ENCODE data around the gene RNASE1.
A peak's percentile ranks its signal among the peaks of the same experiment; 100 is the strongest.

The RNASE1 gene

GRCh38 chr14:20809917-20810316 lies 7.3 kb upstream of the RNASE1 start:
- Histone ChIP-seq H3K4me3 (no peak overlapping the region), H3K27me3 (no peaks in the 10 kb centered on the region), H3K9me3 (no peaks in the 10 kb centered on the region), H3K4me1 (no peaks in the 10 kb centered on the region), H3K36me3 (no peaks in the 10 kb centered on the region), H3K27ac (no peak overlapping the region)
- no peak for DNase-seq
- intact Hi-C loops (cut with DNase I; ENCODE audit: low total_unique reads): no loop called here
- no peak for TF ChIP-seq CTCF (IDR thresholded peaks at IDR 0.05)

GRCh38 chr14:20808162-20808483 lies 5.5 kb upstream of the RNASE1 start:
- no peak for DNase-seq
- intact Hi-C loops (cut with DNase I; ENCODE audit: low total_unique reads): no loop called here
- H3K9me3 ChIP-seq: no peaks in the 10 kb centered on the region
- no peaks in the 10 kb centered on the region for H3K4me1 ChIP-seq
- H3K36me3 ChIP-seq: no peaks in the 10 kb centered on the region
- no peaks in the 10 kb centered on the region for H3K27me3 ChIP-seq
- H3K27ac ChIP-seq: no peak overlapping the region
- TF ChIP-seq CTCF (IDR thresholded peaks at IDR 0.05): no peak
- H3K4me3 ChIP-seq: no peak overlapping the region

GRCh38 chr14:20807304-20808161 lies 4.9 kb upstream of the RNASE1 start:
- H3K27me3 ChIP-seq: no peaks in the 10 kb centered on the region
- no peak overlapping the region for H3K4me3 ChIP-seq
- H3K4me1 ChIP-seq: no peaks in the 10 kb centered on the region
- TF ChIP-seq CTCF (IDR thresholded peaks at IDR 0.05): no peak
- H3K9me3 ChIP-seq: no peaks in the 10 kb centered on the region
- no peaks in the 10 kb centered on the region for H3K36me3 ChIP-seq
- intact Hi-C loops (cut with DNase I; ENCODE audit: low total_unique reads): no loop called here
- H3K27ac ChIP-seq: no peak overlapping the region
- no peak for DNase-seq

GRCh38 chr14:20805485-20805884 lies 2.8 kb upstream of the RNASE1 start:
- no peaks in the 10 kb centered on the region for H3K4me1 ChIP-seq
- TF ChIP-seq CTCF (IDR thresholded peaks at IDR 0.05): no peak
- intact Hi-C loops (cut with DNase I; ENCODE audit: low total_unique reads): no loop called here
- peaks cover 0 to 3% of the 10 kb centered on the region in 2 donors for H3K27me3 ChIP-seq
- DNase-seq: no peak
- no peak overlapping the region for H3K27ac ChIP-seq
- no peak overlapping the region for H3K4me3 ChIP-seq
- H3K9me3 ChIP-seq: no peaks in the 10 kb centered on the region
- no peaks in the 10 kb centered on the region for H3K36me3 ChIP-seq

- intact Hi-C loops (cut with DNase I; ENCODE audit: low total_unique reads): no loop called here
- H3K4me3 ChIP-seq: peak overlapping the region in 1 of 2 donors; percentile 45
These were observed 579 bp upstream of the RNASE1 start for GRCh38 chr14:20803223-20803622.

More at GRCh38 chr14:20803223-20803622, 579 bp upstream of the RNASE1 start:
- no peak overlapping the region for H3K27ac ChIP-seq
- peaks cover 0 to 8% of the 10 kb centered on the region in 2 donors for H3K27me3 ChIP-seq
- H3K9me3 ChIP-seq: no peaks in the 10 kb centered on the region
- peaks cover 0 to 7% (median 0%) of the 10 kb centered on the region in 4 donors for H3K4me1 ChIP-seq
- H3K36me3 ChIP-seq: no peaks in the 10 kb centered on the region
- no peak for DNase-seq
- no peak for TF ChIP-seq CTCF (IDR thresholded peaks at IDR 0.05)
